H1 (cell line): ENCODE measurements around the gene ISG15. TPM values are rescaled to one million over a fixed set of nuclear protein-coding genes. Genes with fewer than 3 reads are reported as not detected.

Source experiments
- CTCF ChIA-PET: fragments of 300-600 bp; sonication (Branson Sonifier 250); formaldehyde crosslinking; loops from one replicate; lab custom pipeline; 2021; ENCODE audit not compliant: partially characterized antibody; lab: Charles Lee
- POLR2A ChIA-PET: fragments of 300-600 bp; sonication (Branson Sonifier 250); formaldehyde crosslinking; loops from one replicate; lab custom pipeline; 2021; ENCODE audit warnings: inconsistent platforms; ENCODE audit not compliant: partially characterized antibody; lab: Charles Lee
- DNase-seq, 2 experiments: peaks; one replicate each; pipeline versions ENCODE4 v3.0.0 to v3.0.0-alpha.2; 2010 to 2022; ENCODE audit warnings: low spot score in 2 of 2, low read depth in 1 of 2, mixed read lengths in 1 of 2
- FAIRE-seq: peaks from 2 replicates; lab custom pipeline; 2011; peaks lifted over from hg19 to GRCh38; lab: Jason Lieb, UNC
- H2AFZ ChIP-seq: 2 replicates; pipeline ENCODE4 v1.8.1; 2012; ENCODE audit warnings: low read length, inconsistent platforms
- H2AK5ac ChIP-seq: 2 replicates; pipeline ENCODE4 v1.6.1; 2013; ENCODE audit warnings: low read depth, low read length
- H2BK120ac ChIP-seq: replicated peaks from 2 replicates; pipeline ENCODE3; 2013; ENCODE audit warnings: low read depth, low read length, inconsistent platforms
- H2BK12ac ChIP-seq: 2 replicates; pipeline ENCODE4 v1.6.1; 2013; ENCODE audit warnings: low read depth, low read length
- H2BK15ac ChIP-seq: 2 replicates; pipeline ENCODE4 v1.6.1; 2013; ENCODE audit warnings: low read length
- H2BK20ac ChIP-seq: 2 replicates; pipeline ENCODE4 v1.6.1; 2013; ENCODE audit warnings: low read length
- H2BK5ac ChIP-seq: 2 replicates; pipeline ENCODE4 v1.6.1; 2013; ENCODE audit warnings: low read depth, low read length
- H3K14ac ChIP-seq: 2 replicates; pipeline ENCODE4 v1.6.1; 2013; ENCODE audit warnings: inconsistent platforms; ENCODE audit not compliant: insufficient read length
- H3K18ac ChIP-seq: 2 replicates; pipeline ENCODE4 v1.6.1; 2013; ENCODE audit warnings: low read length; ENCODE audit errors: extremely low read depth
- H3K23ac ChIP-seq: 2 replicates; pipeline ENCODE4 v1.6.1; 2013; ENCODE audit warnings: inconsistent platforms; ENCODE audit not compliant: insufficient read length
- H3K23me2 ChIP-seq: 2 replicates; pipeline ENCODE4 v1.6.1; 2013; ENCODE audit warnings: low read depth, low read length
- H3K27ac ChIP-seq: 2 replicates; pipeline ENCODE4 v1.6.1; 2011; ENCODE audit warnings: low read depth, low read length, inconsistent platforms
- H3K27me3 ChIP-seq, 4 experiments: replicated peaks in 1 of 4; 1 replicate in 1 of 4; 2 replicates in 3 of 4; pipeline versions ENCODE4 v1.6.1 to v1.8.1; 2011 to 2013; ENCODE audit warnings: low read length in 3 of 4, mild to moderate bottlenecking in 3 of 4, inconsistent platforms in 2 of 4, mixed read lengths in 2 of 4, moderate library complexity in 1 of 4; ENCODE audit not compliant: control insufficient read depth in 3 of 4, insufficient read depth in 3 of 4; ENCODE audit errors: extremely low read depth in 1 of 4
- H3K36me3 ChIP-seq, 4 experiments: 2 replicates each; pipeline versions ENCODE4 v1.6.1 to v1.8.1; 2011 to 2013; ENCODE audit warnings: mild to moderate bottlenecking in 4 of 4, low read length in 3 of 4, moderate library complexity in 2 of 4, control low read depth in 1 of 4, inconsistent platforms in 1 of 4; ENCODE audit not compliant: insufficient read depth in 4 of 4, control insufficient read depth in 2 of 4
- H3K4ac ChIP-seq: replicated peaks from 2 replicates; pipeline ENCODE3; 2013; ENCODE audit warnings: low read length, low read depth, mixed read lengths, inconsistent platforms; ENCODE audit not compliant: insufficient read length
- H3K4me1 ChIP-seq, 4 experiments: replicated peaks in 1 of 4; 1 replicate in 1 of 4; 2 replicates in 3 of 4; pipeline versions ENCODE4 v1.6.1 to v1.8.1; 2011 to 2013; ENCODE audit warnings: low read length in 3 of 4, inconsistent platforms in 2 of 4, mixed read lengths in 1 of 4; ENCODE audit not compliant: insufficient read depth in 4 of 4, control insufficient read depth in 3 of 4
- H3K4me2 ChIP-seq, 2 experiments: 2 replicates each; pipeline versions ENCODE4 v1.6.1 to v1.8.1; 2011 to 2013; ENCODE audit warnings: low read depth in 2 of 2, low read length in 2 of 2, control low read depth in 1 of 2, inconsistent platforms in 1 of 2, mild to moderate bottlenecking in 1 of 2; ENCODE audit not compliant: insufficient read depth in 1 of 2
- H3K4me3 ChIP-seq, 4 experiments: fragments of 200-600, 300-600 bp in 1 of 4; sonication (generic), shearing (Covaris generic), sonication (Bioruptor Twin) in 1 of 4; 2 replicates each; pipeline versions ENCODE4 v1.5.1 to v1.8.1; 2011 to 2016; ENCODE audit warnings: low read length in 4 of 4, low read depth in 3 of 4, control low read depth in 2 of 4, inconsistent platforms in 2 of 4, mild to moderate bottlenecking in 2 of 4, mixed read lengths in 1 of 4, moderate library complexity in 1 of 4; ENCODE audit not compliant: insufficient read depth in 2 of 4; ENCODE audit errors: extremely low read depth in 1 of 4
- H3K56ac ChIP-seq: replicated peaks from 2 replicates; pipeline ENCODE3; 2013; ENCODE audit warnings: low read depth, mild to moderate bottlenecking, mixed read lengths, low read length, inconsistent platforms; ENCODE audit not compliant: insufficient read length
- H3K79me1 ChIP-seq: 2 replicates; pipeline ENCODE4 v1.6.1; 2013; ENCODE audit warnings: low read depth, low read length, control low read depth
- H3K79me2 ChIP-seq, 2 experiments: 2 replicates each; pipeline versions ENCODE4 v1.6.1 to v1.8.1; 2012 to 2013; ENCODE audit warnings: low read length in 2 of 2, mild to moderate bottlenecking in 2 of 2, inconsistent platforms in 1 of 2; ENCODE audit not compliant: insufficient read depth in 2 of 2, control insufficient read depth in 1 of 2
- H3K9ac ChIP-seq, 4 experiments: replicated peaks in 1 of 4; 1 replicate in 1 of 4; 2 replicates in 3 of 4; pipeline versions ENCODE4 v1.6.1 to v1.8.1; 2011 to 2013; ENCODE audit warnings: low read depth in 3 of 4, low read length in 3 of 4, control low read depth in 2 of 4, mild to moderate bottlenecking in 2 of 4, moderate library complexity in 2 of 4, inconsistent platforms in 1 of 4; ENCODE audit errors: extremely low read depth in 1 of 4
- H3K9me3 ChIP-seq, 2 experiments: 2 replicates each; pipeline versions ENCODE4 v1.6.1 to v1.8.1; 2012 to 2013; ENCODE audit warnings: mild to moderate bottlenecking in 2 of 2, moderate library complexity in 2 of 2, control low read depth in 1 of 2, inconsistent platforms in 1 of 2, low read depth in 1 of 2, low read length in 1 of 2, mixed read lengths in 1 of 2; ENCODE audit not compliant: insufficient read depth in 2 of 2
- H4K20me1 ChIP-seq, 2 experiments: replicated peaks in 1 of 2; 2 replicates each; pipeline versions ENCODE3 to v1.8.1; 2011 to 2013; ENCODE audit warnings: inconsistent platforms in 2 of 2, low read length in 2 of 2, mild to moderate bottlenecking in 1 of 2; ENCODE audit not compliant: insufficient read depth in 2 of 2, control insufficient read depth in 1 of 2
- H4K5ac ChIP-seq: 2 replicates; pipeline ENCODE4 v1.6.1; 2013; ENCODE audit warnings: low read length, low read depth, mixed read lengths, inconsistent platforms; ENCODE audit not compliant: insufficient read length
- H4K8ac ChIP-seq: 2 replicates; pipeline ENCODE4 v1.8.0; 2013; ENCODE audit warnings: mild to moderate bottlenecking, moderate library complexity, low read length, inconsistent platforms; ENCODE audit not compliant: insufficient read depth; ENCODE audit errors: extremely low read depth
- H4K91ac ChIP-seq: replicated peaks from 2 replicates; pipeline ENCODE3; 2013; ENCODE audit warnings: low read length, mixed read lengths, inconsistent platforms; ENCODE audit not compliant: insufficient read length
- BCL11A ChIP-seq, 2 experiments: IDR thresholded peaks; one replicate each; pipeline ENCODE4 v1.6.1; 2011; ENCODE audit warnings: low read depth in 2 of 2, low read length in 2 of 2, mild to moderate bottlenecking in 2 of 2
- EZH2 ChIP-seq: fragments of 200-600 bp; sonication (generic); IDR thresholded peaks from 2 replicates; pipeline ENCODE4 v1.7.1; 2012; ENCODE audit warnings: low read depth, mild to moderate bottlenecking, moderate library complexity, low read length, inconsistent platforms; ENCODE audit not compliant: severe bottlenecking
- GTF2F1 ChIP-seq: IDR thresholded peaks from 2 replicates; pipeline ENCODE4 v1.6.1; 2012; ENCODE audit warnings: low read depth, low read length, improper control_type of control experiment, borderline replicate concordance
- MAFK ChIP-seq: IDR thresholded peaks from 2 replicates; pipeline ENCODE4 v1.6.1; 2012; ENCODE audit warnings: low read depth, mild to moderate bottlenecking, improper control_type of control experiment, low read length
- PHF8 ChIP-seq: fragments of 200-600 bp; sonication (generic); conservative IDR thresholded peaks from 2 replicates; pipeline ENCODE4 v1.7.1; 2012; ENCODE audit warnings: low read depth, mild to moderate bottlenecking, inconsistent platforms, low read length, moderate library complexity
- SP2 ChIP-seq: IDR thresholded peaks from 2 replicates; pipeline ENCODE4 v1.6.1; 2012; ENCODE audit warnings: mild to moderate bottlenecking, low read length, inconsistent platforms
- TAF1 ChIP-seq: IDR thresholded peaks from 2 replicates; pipeline ENCODE4 v1.6.1; 2011; ENCODE audit warnings: mild to moderate bottlenecking, low read depth, low read length
- USF2 ChIP-seq: IDR thresholded peaks from 2 replicates; pipeline ENCODE4 v1.6.1; 2011; ENCODE audit warnings: low read length, improper control_type of control experiment
- WGBS, 2 experiments: shearing (Covaris generic) in 1 of 2; methylation state at CpG; one replicate each; pipeline versions ENCODE4 v1.1.6 to v1.1.7; 2013 to 2015; ENCODE audit warnings: low lambda C conversion rate in 2 of 2, mixed read lengths in 2 of 2, inconsistent platforms in 1 of 2, low coverage in 1 of 2, missing lambda C conversion rate in 1 of 2; ENCODE audit not compliant: insufficient replicate concordance in 2 of 2, insufficient coverage in 1 of 2, insufficient read length in 1 of 2; ENCODE audit errors: extremely low coverage in 1 of 2, missing lambda C conversion rate in 1 of 2; 5-methylcytosine and 5-hydroxymethylcytosine counted together
- polyA plus RNA-seq, 7 experiments: library from polyadenylated mRNA; depleted of rRNA in 3 of 7; stranded (reverse) in 5 of 7; unstranded in 2 of 7; fragments of >200 nt in 5 of 7; fragments of 200-250 nt in 2 of 7; gene quantifications; 1 replicate in 5 of 7; 2 replicates in 1 of 7; 4 replicates in 1 of 7; pipeline versions ENCODE4 v1.2.1 to v1.2.3, GENCODE V29; 2011 to 2013; ENCODE audit warnings: missing spikeins in 2 of 7, mixed read lengths in 2 of 7
- total RNA-seq: library from RNA; stranded (reverse); fragmentation: NEBNext Ultra II Directional; extraction: Animal tissue kit (Norgen Biotek cat#: 25700); gene quantifications from 2 replicates; pipeline ENCODE4 v1.2.1, GENCODE V29; 2021

Gene ISG15
- total and polyA plus RNA-seq, 2 of the 8 experiments (the other 6 are each of a cell fraction or from before 2014, with no cell fraction given) = 29.3 to 121 TPM

- H3K4me1 ChIP-seq = peaks cover 0 to 10% (median 2%) of the 10 kb centered on the region in 4 experiments; a peak in 4 of 7 replicates
- no peak overlapping the region for H3K23ac ChIP-seq
- H2BK5ac ChIP-seq = no peak overlapping the region
- WGBS, 2 experiments = 97% methylated on average over 27 of the region's 33 CpGs; no CpG with 5 or more reads in 1 of the 2 experiments
- H2BK20ac ChIP-seq = no peak overlapping the region
- H2BK12ac ChIP-seq = no peak overlapping the region
- FAIRE-seq (no peak), DNase-seq (no peak)
- no peak overlapping the region for H3K4me2 ChIP-seq
- peaks cover 0 to 16% (median 10%) of the 10 kb centered on the region in 4 experiments; a peak in 5 of 7 replicates for H3K27me3 ChIP-seq
- H3K27ac ChIP-seq = no peak overlapping the region
- H3K9me3 ChIP-seq = no peaks in the 10 kb centered on the region
- no peak overlapping the region for H2AK5ac ChIP-seq
- H3K56ac ChIP-seq = no peak overlapping the region
- peaks cover 7% of the 10 kb centered on the region; the same call in 1 of the 2 replicates for H3K79me1 ChIP-seq
- ChIA-PET CTCF (interaction anchor here (1.0 to 2.5 kb wide), 5 partner anchors 15 to 59 kb away, joined by 3 to 11 read pairs (median 6); no protein-coding TSS in a partner anchor), POLR2A (interaction anchor here (1.4 to 3.8 kb wide), 5 partner anchors 10 to 21 kb away, joined by 6 to 19 read pairs (median 11); no protein-coding TSS in a partner anchor)
- H3K79me2 ChIP-seq = no peaks in the 10 kb centered on the region
- no peak overlapping the region for H4K91ac ChIP-seq
- H3K14ac ChIP-seq = no peak overlapping the region
- H4K20me1 ChIP-seq = peaks cover 19 to 38% of the 10 kb centered on the region in 2 experiments
- H4K8ac ChIP-seq = no peak overlapping the region
- H3K23me2 ChIP-seq = peaks cover 8% of the 10 kb centered on the region; the same call in 1 of the 2 replicates
- no peak overlapping the region for H2BK15ac ChIP-seq
- peaks cover 6 to 56% (median 24%) of the 10 kb centered on the region in 4 experiments for H3K36me3 ChIP-seq
- H3K4ac ChIP-seq = no peak overlapping the region
- no peak overlapping the region for H3K4me3 ChIP-seq
- no peak overlapping the region for H3K18ac ChIP-seq
- no peak overlapping the region for H3K9ac ChIP-seq
- no peak overlapping the region for H4K5ac ChIP-seq
- no peak overlapping the region for H2BK120ac ChIP-seq
- no peak overlapping the region for H2AFZ ChIP-seq
- TF ChIP-seq USF2 (no peak), TAF1 (no peak), GTF2F1 (no peak), PHF8 (no peak), SP2 (no peak), BCL11A (IDR thresholded peaks at IDR 0.05; ENCODE audit: low read depth in 2 of 2, low read length in 2 of 2) (no peak), EZH2 (no peak), MAFK (no peak)
Observed at GRCh38 chr1:1043921-1044320, 30.6 kb downstream of the ISG15 start.
